Central memory CD4-positive, alpha-beta T cell (primary cell): ENCODE data around the gene OTOA.
"Not testable (repeated sequence)": the region's sequence is repeated elsewhere in the genome, so short reads cannot be mapped to it uniquely, and the experiment has no call there.

Source experiments
- DNase-seq: peaks from one replicate; pipeline ENCODE4 v3.0.0; 2022

Gene OTOA

DNA sequence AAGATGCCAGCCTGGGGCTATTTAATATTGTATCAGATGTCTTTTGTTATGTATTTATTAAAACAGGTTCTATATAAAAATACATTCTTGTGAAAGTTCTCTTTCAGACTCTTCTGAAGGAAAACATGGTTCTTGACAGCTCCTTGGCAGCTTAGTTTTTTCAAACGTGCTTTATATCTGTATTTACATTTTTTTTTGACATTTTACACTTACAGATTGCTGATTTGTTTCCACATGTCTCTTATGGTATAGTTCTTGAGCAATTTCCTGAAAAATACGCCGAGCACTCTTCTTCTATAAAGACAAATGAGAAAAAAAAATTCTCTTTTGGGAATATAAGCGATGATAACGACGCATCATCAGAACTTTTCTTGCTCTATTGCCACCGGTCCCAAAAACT lies 20.9 kb upstream of the OTOA start:
- DNase-seq, result no peak

GRCh38 chr16:21643785-21644184 lies 20.0 kb upstream of the OTOA start:
- no peak for DNase-seq

- DNase-seq, result no peak
Measured at GRCh38 chr16:21644674-21645073, 19.1 kb upstream of the OTOA start.

DNA sequence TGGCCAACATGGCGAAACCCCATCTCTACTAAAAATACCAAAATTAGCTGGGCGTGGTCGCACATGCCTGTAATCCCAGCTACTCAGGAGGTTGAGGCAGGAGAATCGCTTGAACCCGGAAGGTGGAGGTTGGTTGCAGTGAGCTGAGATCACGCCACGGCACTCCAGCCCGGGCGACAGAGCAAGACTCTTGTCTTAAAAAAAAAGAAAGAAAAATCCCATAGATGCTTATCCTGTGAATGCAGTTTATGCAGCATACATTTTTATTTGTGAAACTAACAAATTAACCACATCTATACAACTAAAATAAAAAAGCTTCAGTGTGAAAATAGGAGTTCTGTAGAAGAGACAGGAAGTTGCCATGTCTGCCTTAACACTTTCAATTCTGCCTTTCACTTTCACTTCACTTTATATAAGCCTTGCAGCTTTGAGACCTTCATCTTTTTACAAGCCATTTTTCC lies 18.5 kb upstream of the OTOA start:
- DNase-seq, result peak; percentile 70

- DNase-seq, result no peak
Measured at GRCh38 chr16:21646091-21646490, 17.7 kb upstream of the OTOA start.

- peak; percentile 78 for DNase-seq
Measured at GRCh38 chr16:21646721-21647561, 16.8 kb upstream of the OTOA start.

DNA sequence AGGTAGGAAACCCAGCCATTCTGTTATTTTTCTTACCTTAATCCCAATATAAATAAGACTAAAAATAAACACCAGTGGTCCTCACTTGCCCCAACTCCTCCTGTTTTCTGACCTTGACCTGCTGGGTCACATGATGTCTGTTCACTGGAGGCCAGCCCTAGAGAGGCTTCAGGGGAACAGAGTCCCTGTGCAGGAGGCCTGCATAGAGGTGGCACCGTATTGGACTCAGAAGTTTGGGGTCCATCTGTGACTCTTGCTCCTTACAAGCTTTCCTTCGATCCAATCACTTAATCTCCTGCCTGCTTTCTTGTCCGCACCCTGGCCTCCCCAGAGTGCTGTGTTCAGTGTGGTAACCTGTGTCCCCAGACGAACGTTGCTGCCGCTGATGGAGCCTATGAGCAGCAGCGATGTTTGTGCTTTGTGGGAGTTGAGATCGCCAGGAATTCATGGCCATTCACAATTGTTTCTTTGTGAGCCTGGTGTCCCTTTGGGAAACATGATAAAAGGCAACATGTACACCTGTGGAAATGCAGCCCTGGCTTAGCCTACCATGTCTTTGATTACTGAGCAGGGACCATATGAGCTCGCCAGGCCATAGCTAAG lies 16.1 kb upstream of the OTOA start:
- DNase-seq, result no peak

GRCh38 chr16:21649826-21650406 lies 13.9 kb upstream of the OTOA start:
- not testable (repeated sequence) for DNase-seq

GRCh38 chr16:21650521-21650920 lies 13.2 kb upstream of the OTOA start:
- DNase-seq, result no peak

GRCh38 chr16:21651515-21651914 lies 12.3 kb upstream of the OTOA start:
- no peak for DNase-seq

DNA sequence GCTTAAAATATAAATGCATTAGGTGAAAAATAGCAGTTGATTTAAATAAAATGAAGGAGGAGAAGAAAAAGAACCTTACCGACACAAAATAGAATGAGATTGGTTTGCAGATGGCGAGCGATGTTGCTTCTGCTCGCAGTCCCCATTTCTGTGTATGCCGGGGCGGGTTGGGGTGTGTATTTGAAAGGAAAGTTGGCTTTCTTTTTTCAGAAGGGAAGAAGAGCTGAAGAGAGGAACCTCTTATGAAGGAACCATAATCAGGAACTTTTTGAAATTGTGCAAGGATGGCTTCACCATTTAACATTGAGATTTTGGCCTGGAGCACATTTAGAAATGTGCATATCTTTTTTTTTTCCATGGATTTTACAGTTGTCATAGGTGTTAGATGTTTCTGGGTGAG lies 11.3 kb upstream of the OTOA start, which contains the start of gene IGSF6:
TSS of gene IGSF6 (minus strand) at position 156 of the 400 bp plus-strand sequence. CDS start at position 146, 10 bp downstream.
- no peak for DNase-seq

DNA sequence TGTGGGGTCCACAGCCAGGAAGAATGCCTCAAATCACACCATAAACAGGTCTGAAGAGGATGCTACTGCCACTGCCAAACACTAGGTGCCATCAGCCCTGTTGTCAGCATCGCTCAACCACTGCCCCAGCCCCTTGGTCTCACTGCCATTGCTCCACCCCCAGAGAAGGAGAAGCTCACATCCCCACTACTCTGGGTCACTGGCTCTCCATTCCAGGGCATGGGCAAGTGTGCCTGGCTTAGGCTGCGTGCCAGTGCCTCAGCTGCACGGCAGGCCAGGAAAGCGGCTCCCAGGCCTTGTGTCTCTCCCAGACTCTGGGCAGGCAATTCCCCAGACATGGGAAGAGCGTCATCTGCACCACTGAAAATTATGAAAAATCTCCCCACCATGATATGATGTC lies 10.2 kb upstream of the OTOA start:
- DNase-seq, result no peak

GRCh38 chr16:21654466-21654865 lies 9.3 kb upstream of the OTOA start:
- DNase-seq, result no peak

GRCh38 chr16:21654881-21655280 lies 8.9 kb upstream of the OTOA start:
- no peak for DNase-seq

GRCh38 chr16:21656795-21657768 lies 6.7 kb upstream of the OTOA start:
- peak; percentile 58 for DNase-seq

DNA sequence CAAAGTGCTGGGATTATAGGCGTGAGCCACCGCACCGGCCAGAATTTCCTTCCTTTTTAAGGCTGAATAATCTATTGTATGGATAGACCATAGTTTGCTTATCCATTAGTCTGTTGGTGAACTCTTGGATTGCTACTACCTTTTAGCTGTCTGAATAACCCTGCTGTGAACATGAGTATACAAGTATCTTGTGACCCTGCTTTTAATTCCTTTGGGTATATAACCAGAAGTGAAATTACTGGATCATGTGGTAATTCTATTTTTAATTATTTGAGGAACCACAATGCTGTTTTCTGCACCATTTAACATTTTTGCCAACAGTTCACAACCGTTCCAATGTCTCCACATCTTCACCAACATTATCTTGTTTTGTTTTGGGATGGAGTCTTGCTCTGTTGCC lies 4.6 kb upstream of the OTOA start:
- DNase-seq, result no peak

DNA sequence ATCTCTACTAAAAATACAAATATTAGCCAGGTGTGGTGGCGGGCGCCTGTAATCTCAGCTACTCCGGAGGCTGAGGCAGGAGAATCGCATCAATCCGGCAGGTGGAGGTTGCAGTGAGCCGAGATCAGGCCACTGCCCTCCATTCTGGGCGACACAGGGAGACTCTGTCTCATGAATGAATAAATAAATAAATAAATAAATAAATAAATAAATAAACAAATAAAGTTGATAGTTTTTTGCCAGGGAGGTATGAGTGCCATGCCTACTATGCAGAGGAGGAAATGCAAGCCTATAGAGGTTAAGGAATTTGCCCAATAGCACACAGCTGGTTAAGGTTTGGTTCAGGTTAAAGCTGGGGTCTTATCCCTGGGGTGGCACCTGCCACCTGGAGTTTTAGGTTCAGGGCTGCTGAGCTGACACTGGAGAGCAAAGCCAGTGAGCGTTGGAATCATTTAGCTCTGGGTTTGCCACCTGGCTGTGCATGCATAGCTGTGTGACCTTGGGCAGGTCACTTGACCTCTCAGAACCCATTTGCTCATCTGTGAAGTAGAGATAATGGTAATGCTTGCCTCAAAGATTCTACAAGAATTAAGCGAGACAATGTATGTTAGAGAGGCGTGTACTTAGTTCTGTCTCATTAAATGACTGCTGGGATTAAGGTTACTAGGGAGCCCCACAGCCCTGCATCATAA lies 1.2 kb downstream of the OTOA start:
- DNase-seq, result no peak

DNA sequence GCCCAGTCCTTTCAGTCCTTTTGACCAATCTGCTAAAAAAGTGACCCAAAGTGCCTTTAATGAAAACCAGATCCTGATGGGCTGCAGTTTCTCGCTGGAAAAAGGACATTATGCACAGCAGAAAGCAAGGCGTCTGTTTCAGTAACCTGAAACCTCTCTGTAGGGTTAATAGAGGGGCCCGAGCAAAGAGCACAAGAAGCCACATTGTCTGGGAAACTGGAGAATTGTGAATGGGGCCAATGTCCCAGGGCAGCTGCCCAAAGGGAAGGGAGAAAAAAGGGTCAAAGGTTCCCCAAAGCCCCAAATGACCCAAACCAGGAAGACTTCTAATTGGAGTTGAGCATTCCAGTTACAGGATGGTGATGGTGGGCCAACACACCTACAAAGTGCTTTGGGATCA lies 3.0 kb downstream of the OTOA start:
- DNase-seq, result no peak

GRCh38 chr16:21667575-21667974 lies 3.8 kb downstream of the OTOA start:
- no peak for DNase-seq

GRCh38 chr16:21673469-21673868 lies 9.7 kb downstream of the OTOA start:
- no peak for DNase-seq

GRCh38 chr16:21674456-21674855 lies 10.7 kb downstream of the OTOA start:
- not testable (repeated sequence) for DNase-seq

DNA sequence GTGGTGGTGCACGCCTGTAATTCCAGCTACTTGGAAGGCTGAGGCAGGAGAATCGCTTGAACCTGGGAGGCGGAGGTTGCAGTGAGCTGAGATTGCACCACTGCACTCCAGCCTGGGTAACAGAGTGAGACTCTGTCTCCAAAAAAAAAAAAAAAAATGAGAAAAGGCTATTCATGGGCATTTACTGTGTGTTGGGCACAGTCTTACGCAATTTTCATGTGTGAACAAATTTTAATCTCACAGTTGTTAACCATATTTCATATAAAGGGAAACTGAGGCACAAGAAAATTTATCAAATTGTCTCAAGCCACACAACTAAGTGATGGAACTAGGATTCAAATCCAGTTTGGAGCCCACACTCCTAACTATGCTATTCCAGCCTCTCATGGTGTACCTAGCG lies 16.9 kb downstream of the OTOA start:
- DNase-seq, result not testable (repeated sequence)
